ENCODE results near the gene CSAD. TPM values are rescaled to one million over a fixed set of nuclear protein-coding genes. Genes with fewer than 3 reads are reported as not detected.
"Not testable (repeated sequence)": the region's sequence is repeated elsewhere in the genome, so short reads cannot be mapped to it uniquely, and the experiment has no call there.

The CSAD gene
- total and polyA plus RNA-seq, 2 of the 13 experiments (the other 11 are each of a cell fraction or from before 2014, with no cell fraction given): 7.2 to 23.5 TPM

DNA sequence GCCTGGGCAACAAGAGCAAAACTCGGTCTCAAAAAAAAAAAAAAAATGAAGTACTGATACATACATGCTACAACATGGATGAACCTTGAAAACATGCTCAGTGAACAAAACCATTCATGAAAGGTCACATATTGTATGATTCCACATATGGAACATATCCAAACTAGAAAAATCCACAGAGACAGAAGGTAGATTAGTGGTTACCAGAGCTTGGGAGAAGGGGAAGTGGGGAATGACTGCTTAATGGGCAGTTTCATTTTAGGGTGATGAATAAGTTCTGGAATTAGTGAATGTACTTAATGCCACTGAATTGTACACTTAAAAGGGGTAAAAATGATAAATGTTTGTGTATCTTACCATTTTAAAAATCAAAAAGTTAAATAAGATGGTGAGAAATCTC is 23.6 kb upstream of the CSAD start:
- no peak overlapping the region for H3K9ac ChIP-seq (ENCODE audit: insufficient read depth, low read depth, low read length)
- DNase-seq (ENCODE audit: low spot score) (no peak), ATAC-seq (no peak), FAIRE-seq (no peak)
- WGBS (ENCODE audit: low lambda C conversion rate): 38% methylated on average over 1 of the region's 1 CpG
- ChIA-PET CTCF (ENCODE audit: low intra/inter-chr PET ratio, low total read pairs) (no interaction called here), POLR2A (no interaction called here)
- no TSS peak for BruUV-seq (replicated peaks)
- peaks cover 29% of the 10 kb centered on the region for H3K4me1 ChIP-seq (ENCODE audit: insufficient read depth, low read length)
- intact Hi-C loops (cut with micrococcal nuclease; ENCODE audit: unreplicated experiment): no loop called here
- no peaks in the 10 kb centered on the region for H3K36me3 ChIP-seq (replicated peaks in 1 of 2; ENCODE audit: control insufficient read depth in 1 of 2, insufficient read depth in 2 of 2, low read length in 2 of 2)
- no peaks in the 10 kb centered on the region for H4K20me1 ChIP-seq (ENCODE audit: insufficient read depth, low read length)
- no peaks in the 10 kb centered on the region for H3K9me3 ChIP-seq (ENCODE audit: low read length)
- H3K27me3 ChIP-seq (ENCODE audit: control insufficient read depth in 1 of 2, insufficient read depth in 2 of 2, low read length in 2 of 2): peaks cover 2 to 15% of the 10 kb centered on the region in 2 experiments; a peak in 3 of 5 replicates
- H3K27ac ChIP-seq (ENCODE audit: extremely low read length, insufficient read depth, low read length): no peak overlapping the region
- no peaks in the 10 kb centered on the region for H3K79me2 ChIP-seq (ENCODE audit: insufficient read depth, low read length)
- H3K4me3 ChIP-seq (replicated peaks in 1 of 3; ENCODE audit: insufficient read depth in 1 of 3, low read depth in 2 of 3, low read length in 3 of 3): no peak overlapping the region
- in situ Hi-C loops (cut with HindIII; ENCODE audit: extremely low pct_ligation_motif_present, low pct_unique_long_range_greater_than_20kb): no loop called here
- TF ChIP-seq KAT7 (CRISPR knock-in tag; IDR thresholded peaks at IDR 0.05; ENCODE audit: borderline replicate concordance) (no peak), HNRNPL (IDR thresholded peaks at IDR 0.05; ENCODE audit: low read depth, low read length) (no peak), MAF1 (CRISPR knock-in tag; IDR thresholded peaks at IDR 0.05; ENCODE audit: borderline replicate concordance) (no peak), XRCC5 (optimal IDR thresholded peaks at IDR 0.05; ENCODE audit: low read length) (no peak), RXRB (CRISPR knock-in tag; IDR thresholded peaks at IDR 0.05; ENCODE audit: borderline replicate concordance) (no peak), ZNF737 (CRISPR knock-in tag; IDR thresholded peaks at IDR 0.05; ENCODE audit: borderline replicate concordance) (no peak), ZMYM4 (CRISPR knock-in tag; IDR thresholded peaks at IDR 0.05) (no peak), ZBTB7A (CRISPR knock-in tag; IDR thresholded peaks at IDR 0.05) (no peak), ZBTB20 (CRISPR knock-in tag; IDR thresholded peaks at IDR 0.05; ENCODE audit: borderline replicate concordance, low read depth) (no peak)
- TF ChIP-seq, protein P1, sequence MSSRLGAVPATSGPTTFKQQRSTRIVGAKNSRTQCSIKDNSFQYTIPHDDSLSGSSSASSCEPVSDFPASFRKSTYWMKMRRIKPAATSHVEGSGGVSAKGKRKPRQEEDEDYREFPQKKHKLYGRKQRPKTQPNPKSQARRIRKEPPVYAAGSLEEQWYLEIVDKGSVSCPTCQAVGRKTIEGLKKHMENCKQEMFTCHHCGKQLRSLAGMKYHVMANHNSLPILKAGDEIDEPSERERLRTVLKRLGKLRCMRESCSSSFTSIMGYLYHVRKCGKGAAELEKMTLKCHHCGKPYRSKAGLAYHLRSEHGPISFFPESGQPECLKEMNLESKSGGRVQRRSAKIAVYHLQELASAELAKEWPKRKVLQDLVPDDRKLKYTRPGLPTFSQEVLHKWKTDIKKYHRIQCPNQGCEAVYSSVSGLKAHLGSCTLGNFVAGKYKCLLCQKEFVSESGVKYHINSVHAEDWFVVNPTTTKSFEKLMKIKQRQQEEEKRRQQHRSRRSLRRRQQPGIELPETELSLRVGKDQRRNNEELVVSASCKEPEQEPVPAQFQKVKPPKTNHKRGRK (CRISPR knock-in tag; IDR thresholded peaks at IDR 0.05): no peak
- TF ChIP-seq, protein P2, sequence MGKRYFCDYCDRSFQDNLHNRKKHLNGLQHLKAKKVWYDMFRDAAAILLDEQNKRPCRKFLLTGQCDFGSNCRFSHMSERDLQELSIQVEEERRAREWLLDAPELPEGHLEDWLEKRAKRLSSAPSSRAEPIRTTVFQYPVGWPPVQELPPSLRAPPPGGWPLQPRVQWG (CRISPR knock-in tag; IDR thresholded peaks at IDR 0.05; ENCODE audit: borderline replicate concordance, low read depth): no peak
- TF ChIP-seq, protein P3, sequence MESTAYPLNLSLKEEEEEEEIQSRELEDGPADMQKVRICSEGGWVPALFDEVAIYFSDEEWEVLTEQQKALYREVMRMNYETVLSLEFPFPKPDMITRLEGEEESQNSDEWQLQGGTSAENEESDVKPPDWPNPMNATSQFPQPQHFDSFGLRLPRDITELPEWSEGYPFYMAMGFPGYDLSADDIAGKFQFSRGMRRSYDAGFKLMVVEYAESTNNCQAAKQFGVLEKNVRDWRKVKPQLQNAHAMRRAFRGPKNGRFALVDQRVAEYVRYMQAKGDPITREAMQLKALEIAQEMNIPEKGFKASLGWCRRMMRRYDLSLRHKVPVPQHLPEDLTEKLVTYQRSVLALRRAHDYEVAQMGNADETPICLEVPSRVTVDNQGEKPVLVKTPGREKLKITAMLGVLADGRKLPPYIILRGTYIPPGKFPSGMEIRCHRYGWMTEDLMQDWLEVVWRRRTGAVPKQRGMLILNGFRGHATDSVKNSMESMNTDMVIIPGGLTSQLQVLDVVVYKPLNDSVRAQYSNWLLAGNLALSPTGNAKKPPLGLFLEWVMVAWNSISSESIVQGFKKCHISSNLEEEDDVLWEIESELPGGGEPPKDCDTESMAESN (CRISPR knock-in tag; conservative IDR thresholded peaks at IDR 0.05): no peak
- TF ChIP-seq, protein P4, sequence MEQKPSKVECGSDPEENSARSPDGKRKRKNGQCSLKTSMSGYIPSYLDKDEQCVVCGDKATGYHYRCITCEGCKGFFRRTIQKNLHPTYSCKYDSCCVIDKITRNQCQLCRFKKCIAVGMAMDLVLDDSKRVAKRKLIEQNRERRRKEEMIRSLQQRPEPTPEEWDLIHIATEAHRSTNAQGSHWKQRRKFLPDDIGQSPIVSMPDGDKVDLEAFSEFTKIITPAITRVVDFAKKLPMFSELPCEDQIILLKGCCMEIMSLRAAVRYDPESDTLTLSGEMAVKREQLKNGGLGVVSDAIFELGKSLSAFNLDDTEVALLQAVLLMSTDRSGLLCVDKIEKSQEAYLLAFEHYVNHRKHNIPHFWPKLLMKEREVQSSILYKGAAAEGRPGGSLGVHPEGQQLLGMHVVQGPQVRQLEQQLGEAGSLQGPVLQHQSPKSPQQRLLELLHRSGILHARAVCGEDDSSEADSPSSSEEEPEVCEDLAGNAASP (CRISPR knock-in tag; IDR thresholded peaks at IDR 0.05; ENCODE audit: borderline replicate concordance): no peak
- H3K4me2 ChIP-seq (ENCODE audit: low read depth, low read length): no peak overlapping the region
- no peak overlapping the region for H2AFZ ChIP-seq (ENCODE audit: low read length)

DNA sequence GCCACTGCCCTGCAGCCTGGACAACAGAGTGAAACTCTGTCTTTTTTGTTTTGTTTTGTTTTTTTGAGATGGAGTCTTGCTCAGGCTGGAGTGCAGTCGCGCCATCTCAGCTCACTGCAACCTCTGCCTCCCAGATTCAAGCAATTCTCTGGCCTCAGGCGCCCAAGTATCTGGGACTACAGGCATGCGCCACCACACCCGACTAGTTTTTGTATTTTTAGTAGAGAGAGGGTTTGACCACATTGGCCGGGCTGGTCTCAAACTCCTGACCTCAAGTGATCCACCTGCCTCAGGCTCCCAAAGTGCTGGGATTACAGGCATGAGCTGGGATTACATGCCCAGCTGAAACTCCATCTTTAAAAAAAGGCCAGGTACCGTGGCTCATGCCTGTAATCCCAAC is 21.6 kb upstream of the CSAD start:
- BruUV-seq (replicated peaks): not testable (repeated sequence)

More for the DNA sequence above, 21.6 kb upstream of the CSAD start:
- WGBS (ENCODE audit: low lambda C conversion rate): 82% methylated on average over 6 of the region's 7 CpGs
- H3K4me3 ChIP-seq (replicated peaks in 1 of 3; ENCODE audit: insufficient read depth in 1 of 3, low read depth in 2 of 3, low read length in 3 of 3); DNase-seq (ENCODE audit: low spot score); intact Hi-C loops (cut with micrococcal nuclease; ENCODE audit: unreplicated experiment); H4K20me1 ChIP-seq (ENCODE audit: insufficient read depth, low read length); H3K79me2 ChIP-seq (ENCODE audit: insufficient read depth, low read length); H3K27ac ChIP-seq (ENCODE audit: extremely low read length, insufficient read depth, low read length); CTCF ChIA-PET (ENCODE audit: low intra/inter-chr PET ratio, low total read pairs); H3K9ac ChIP-seq (ENCODE audit: insufficient read depth, low read depth, low read length); FAIRE-seq; ATAC-seq; H3K4me2 ChIP-seq (ENCODE audit: low read depth, low read length); H3K9me3 ChIP-seq (ENCODE audit: low read length); H2AFZ ChIP-seq (ENCODE audit: low read length); H3K36me3 ChIP-seq (replicated peaks in 1 of 2; ENCODE audit: control insufficient read depth in 1 of 2, insufficient read depth in 2 of 2, low read length in 2 of 2); in situ Hi-C loops (cut with HindIII; ENCODE audit: extremely low pct_ligation_motif_present, low pct_unique_long_range_greater_than_20kb): not testable (repeated sequence)
- peaks cover 2 to 17% of the 10 kb centered on the region in 2 experiments; a peak in 3 of 5 replicates for H3K27me3 ChIP-seq (ENCODE audit: control insufficient read depth in 1 of 2, insufficient read depth in 2 of 2, low read length in 2 of 2)
- H3K4me1 ChIP-seq (ENCODE audit: insufficient read depth, low read length): peaks cover 22% of the 10 kb centered on the region
- POLR2A ChIA-PET: interaction anchor here (1.2 kb wide), 1 partner anchor 22 kb away, joined by 4 read pairs; no protein-coding TSS in a partner anchor

Measured in HepG2 (cell line).